HG03457 (cell line): ENCODE data around the gene CDC42EP4.

Source experiments
- ATAC-seq: cut with Tn5 transposase; IDR thresholded peaks from one replicate; pipeline ENCODE4 v1.9.1; 2021; ENCODE audit warnings: moderate number of reproducible peaks; ENCODE audit not compliant: unreplicated experiment

CDC42EP4 gene

GRCh38 chr17:73301369-73301768 lies 10.4 kb downstream of the CDC42EP4 start:
- ATAC-seq = no peak

GRCh38 chr17:73300392-73300791 lies 11.4 kb downstream of the CDC42EP4 start:
- ATAC-seq = no peak

GRCh38 chr17:73297934-73298861 lies 13.6 kb downstream of the CDC42EP4 start:
- no peak for ATAC-seq

- no peak for ATAC-seq
Measured at GRCh38 chr17:73293480-73293911, 18.3 kb downstream of the CDC42EP4 start.

GRCh38 chr17:73293031-73293430 lies 18.8 kb downstream of the CDC42EP4 start:
- no peak for ATAC-seq

GRCh38 chr17:73292031-73292531 lies 19.7 kb downstream of the CDC42EP4 start:
- no peak for ATAC-seq

GRCh38 chr17:73291260-73291801 lies 20.5 kb downstream of the CDC42EP4 start:
- peak; percentile 77 for ATAC-seq

GRCh38 chr17:73290399-73291259 lies 21.2 kb downstream of the CDC42EP4 start:
- peak; percentile 35 for ATAC-seq

GRCh38 chr17:73289549-73290254 lies 22.1 kb downstream of the CDC42EP4 start:
- ATAC-seq = no peak

GRCh38 chr17:73288534-73289302 lies 23.1 kb downstream of the CDC42EP4 start:
- ATAC-seq = no peak

- ATAC-seq = no peak
Measured at GRCh38 chr17:73286863-73287296, 24.9 kb downstream of the CDC42EP4 start.

- ATAC-seq = no peak
Measured at GRCh38 chr17:73285916-73286862, 25.6 kb downstream of the CDC42EP4 start.

- ATAC-seq = no peak
Measured at GRCh38 chr17:73285603-73285908, 26.2 kb downstream of the CDC42EP4 start.

- no peak for ATAC-seq
Measured at GRCh38 chr17:73284906-73285602, 26.7 kb downstream of the CDC42EP4 start.

GRCh38 chr17:73284354-73284753 lies 27.4 kb downstream of the CDC42EP4 start:
- ATAC-seq = no peak

- ATAC-seq = no peak
Measured at GRCh38 chr17:73283841-73284282, 27.9 kb downstream of the CDC42EP4 start.

- ATAC-seq = no peak
Measured at GRCh38 chr17:73283250-73283649, 28.6 kb downstream of the CDC42EP4 start.

GRCh38 chr17:73282629-73283028 lies 29.2 kb downstream of the CDC42EP4 start:
- ATAC-seq = no peak
